Pancreas (tissue), 10 donors: Measurements from ENCODE around the gene KBTBD7. TPM values are rescaled to one million over a fixed set of nuclear protein-coding genes. Genes with fewer than 3 reads are reported as not detected.

Experiments used
- ATAC-seq, 4 donors: fragments of 200-7000 bp; cut with Tn5 transposase; one replicate each; pipeline versions ENCODE4 v1.8.0 to v1.9.1; 2020; ENCODE audit warnings: mild to moderate bottlenecking in 4 of 4, moderate library complexity in 4 of 4
- DNase-seq, 6 donors: peaks; one replicate each; pipeline ENCODE4 v3.0.0-alpha.2; 2020
- FAIRE-seq: peaks from 2 replicates; lab custom pipeline; 2012; peaks lifted over from hg19 to GRCh38; lab: Jason Lieb, UNC
- H3K27ac ChIP-seq, 4 donors: fragments of 200-600 bp; sonication (generic); 1 replicate in 3 of 4; 2 replicates in 1 of 4; pipeline versions ENCODE4 v1.5.0 to v1.8.0; 2020
- H3K27me3 ChIP-seq, 4 donors: fragments of 200-600 bp; one replicate each; pipeline ENCODE4 v1.8.0; 2021
- H3K36me3 ChIP-seq, 3 donors: fragments of 200-600 bp; sonication (generic) in 1 of 3; one replicate each; pipeline versions ENCODE4 v1.5.0 to v1.8.0; 2020 to 2021
- H3K4me1 ChIP-seq, 3 donors: fragments of 200-600 bp; one replicate each; pipeline ENCODE4 v1.8.0; 2021
- H3K4me3 ChIP-seq, 4 donors: fragments of 200-600 bp; sonication (generic) in 2 of 4; one replicate each; pipeline versions ENCODE4 v1.5.0 to v1.8.0; 2020 to 2021
- H3K9me3 ChIP-seq, 4 donors: fragments of 200-600 bp; one replicate each; pipeline ENCODE4 v1.8.0; 2021
- whole genome bisulfite sequencing, 2 donors: extraction: QIAGEN DNeasy Blood & Tissue Kit; methylation state at CpG; one replicate each; pipeline ENCODE4 v1.1.7; 2013; 5-methylcytosine and 5-hydroxymethylcytosine counted together
- intact Hi-C, 3 donors: fragments of 100-400 bp; cut with DNase I; formaldehyde crosslinking; loops; one replicate each; pipeline versions ENCODE4 v1.11.1 to v1.14.2; 2022
- polyA plus RNA-seq, 2 donors: library from polyadenylated mRNA; stranded (reverse); fragments of 200-250 nt; gene quantifications; one replicate each; pipeline ENCODE4 v1.2.3, GENCODE V29; 2013
- total RNA-seq, 6 donors: library from RNA; stranded (reverse); fragmentation: NEBNext Ultra II Directional in 4 of 6; extraction: Animal tissue kit (Norgen Biotek cat#: 25700) in 4 of 6; gene quantifications; one replicate each; pipeline versions ENCODE4 v1.2.1 to v1.2.4, GENCODE V29; 2021 to 2023
- TF ChIP-seq, protein P1 (sequence below), 4 donors: fragments of 200-600 bp; sonication (generic) in 3 of 4; IDR thresholded peaks; one replicate each; pipeline versions ENCODE4 v1.5.0 to v1.8.0; 2021; ENCODE audit warnings: antibody characterized with exemption in 4 of 4
- donor health status: healthy with polysubstance abuse.
- donor health status: DM: no; HTN: no; CAD: no; lungs with moderate emphysema.
- donor health status: DM: no; HTN: no; CAD: no.
- donor health status: control.
- donor health status: control.
- donor health status: Bipolar disorder and iron deficiency.
- donor health status: DM: yes; HTN: yes; CAD: no.
- donor health status: DM: no; HTN: no; CAD: no.
- donor health status: DM: no; HTN: no; CAD: no.
- donor health status: DM: yes; HTN: yes; CAD: no.

The KBTBD7 gene
- total and polyA plus RNA-seq, 8 donors: 1.9 to 5.9 (median 3.4) TPM

DNA sequence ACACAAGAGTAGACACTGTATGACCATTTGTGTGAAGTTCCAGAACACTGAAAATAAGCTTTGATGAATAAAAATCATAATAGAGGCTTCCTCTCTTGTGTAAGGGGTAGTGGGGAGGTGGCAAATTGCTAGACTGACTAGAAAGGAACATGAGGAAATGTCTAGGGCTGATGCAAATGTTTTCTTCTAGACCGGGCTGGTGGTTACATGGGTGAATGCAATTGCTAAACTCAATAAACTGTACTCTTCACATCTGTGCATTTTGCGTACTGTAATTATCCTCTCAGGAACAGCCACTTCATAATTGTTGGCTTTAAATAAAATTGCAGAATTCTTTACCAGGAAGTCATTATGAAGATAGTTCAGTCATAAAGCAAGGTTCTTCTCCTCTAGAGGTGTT, 5.2 kb upstream of the KBTBD7 start:
- WGBS, 2 donors: 91 to 96% methylated on average over 2 of the region's 2 CpGs
- Histone ChIP-seq H3K4me3 (no peak overlapping the region), H3K4me1 (no peaks in the 10 kb centered on the region), H3K36me3 (no peaks in the 10 kb centered on the region), H3K27me3 (no peaks in the 10 kb centered on the region), H3K9me3 (no peaks in the 10 kb centered on the region), H3K27ac (no peak overlapping the region)
- ATAC-seq (no peak), DNase-seq (no peak), FAIRE-seq (no peak)
- intact Hi-C loops: no loop called here
- TF ChIP-seq, protein P1, sequence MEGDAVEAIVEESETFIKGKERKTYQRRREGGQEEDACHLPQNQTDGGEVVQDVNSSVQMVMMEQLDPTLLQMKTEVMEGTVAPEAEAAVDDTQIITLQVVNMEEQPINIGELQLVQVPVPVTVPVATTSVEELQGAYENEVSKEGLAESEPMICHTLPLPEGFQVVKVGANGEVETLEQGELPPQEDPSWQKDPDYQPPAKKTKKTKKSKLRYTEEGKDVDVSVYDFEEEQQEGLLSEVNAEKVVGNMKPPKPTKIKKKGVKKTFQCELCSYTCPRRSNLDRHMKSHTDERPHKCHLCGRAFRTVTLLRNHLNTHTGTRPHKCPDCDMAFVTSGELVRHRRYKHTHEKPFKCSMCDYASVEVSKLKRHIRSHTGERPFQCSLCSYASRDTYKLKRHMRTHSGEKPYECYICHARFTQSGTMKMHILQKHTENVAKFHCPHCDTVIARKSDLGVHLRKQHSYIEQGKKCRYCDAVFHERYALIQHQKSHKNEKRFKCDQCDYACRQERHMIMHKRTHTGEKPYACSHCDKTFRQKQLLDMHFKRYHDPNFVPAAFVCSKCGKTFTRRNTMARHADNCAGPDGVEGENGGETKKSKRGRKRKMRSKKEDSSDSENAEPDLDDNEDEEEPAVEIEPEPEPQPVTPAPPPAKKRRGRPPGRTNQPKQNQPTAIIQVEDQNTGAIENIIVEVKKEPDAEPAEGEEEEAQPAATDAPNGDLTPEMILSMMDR (IDR thresholded peaks at IDR 0.05): no peak

GRCh38 chr13:41199079-41199478, 4.7 kb upstream of the KBTBD7 start:
- DNase-seq (no peak), ATAC-seq (no peak), FAIRE-seq (no peak)
- no peak overlapping the region for H3K4me3 ChIP-seq
- TF ChIP-seq, protein P1 (IDR thresholded peaks at IDR 0.05): no peak
- H3K36me3 ChIP-seq: no peaks in the 10 kb centered on the region
- WGBS, 2 donors: 80 to 84% methylated on average over 5 of the region's 5 CpGs
- no peak overlapping the region for H3K27ac ChIP-seq
- no peaks in the 10 kb centered on the region for H3K4me1 ChIP-seq
- H3K9me3 ChIP-seq: no peaks in the 10 kb centered on the region
- H3K27me3 ChIP-seq: no peaks in the 10 kb centered on the region
- intact Hi-C loops: no loop called here

DNA sequence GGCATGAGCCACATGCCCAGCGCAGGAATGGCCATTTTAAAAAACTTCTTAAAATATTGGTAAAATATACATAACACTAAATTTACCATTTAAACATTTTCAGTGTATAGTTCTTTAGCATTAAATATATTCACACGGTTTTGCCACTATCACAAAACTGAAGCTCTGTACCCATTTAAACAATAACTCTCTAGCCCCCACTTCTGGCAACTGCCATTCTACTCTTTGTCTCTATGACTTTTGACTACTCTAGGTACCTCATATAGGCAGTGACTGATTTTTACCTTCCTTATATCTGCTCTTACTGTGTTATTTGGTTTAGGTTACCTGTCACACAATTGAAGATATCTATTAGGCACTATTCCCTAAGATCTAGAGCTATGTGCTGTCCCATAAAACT, 2.3 kb upstream of the KBTBD7 start:
- no peak for DNase-seq

GRCh38 chr13:41196011-41196410, 1.6 kb upstream of the KBTBD7 start:
- TF ChIP-seq, protein P1 (IDR thresholded peaks at IDR 0.05): no peak
- no peak for ATAC-seq

More for the DNA sequence above, 2.3 kb upstream of the KBTBD7 start:
- intact Hi-C loops: no loop called here
- Histone ChIP-seq H3K27me3 (no peaks in the 10 kb centered on the region), H3K4me1 (peaks cover 5 to 12% (median 11%) of the 10 kb centered on the region in 3 donors), H3K4me3 (no peak overlapping the region), H3K27ac (no peak overlapping the region), H3K36me3 (no peaks in the 10 kb centered on the region), H3K9me3 (no peaks in the 10 kb centered on the region)
- FAIRE-seq: no peak
- no peak for ATAC-seq
- TF ChIP-seq, protein P1 (IDR thresholded peaks at IDR 0.05): no peak
- WGBS, 2 donors: 59 to 65% methylated on average over 2 of the region's 2 CpGs

GRCh38 chr13:41193469-41193868, 900 bp downstream of the KBTBD7 start:
- peak in 1 of 6 donors; percentile 9 for DNase-seq
- ATAC-seq: no peak
- no peak for FAIRE-seq
- intact Hi-C loops: loop anchor here in 1 of 3 donors (5.0 kb wide), 1 partner anchor 56 kb away; no protein-coding TSS in a partner anchor
- TF ChIP-seq, protein P1 (IDR thresholded peaks at IDR 0.05): no peak
- WGBS, 2 donors: 95 to 98% methylated on average over 15 to 18 of the region's 18 CpGs
- Histone ChIP-seq H3K36me3 (no peaks in the 10 kb centered on the region), H3K27ac (no peak overlapping the region), H3K27me3 (no peaks in the 10 kb centered on the region), H3K9me3 (no peaks in the 10 kb centered on the region), H3K4me1 (peaks cover 6 to 21% (median 18%) of the 10 kb centered on the region in 3 donors), H3K4me3 (peak overlapping the region in 3 of 4 donors; percentile 55 to 82 (median 73))

More at GRCh38 chr13:41196011-41196410, 1.6 kb upstream of the KBTBD7 start:
- H3K4me1 ChIP-seq: peaks cover 6 to 18% (median 16%) of the 10 kb centered on the region in 3 donors
- no peak overlapping the region for H3K27ac ChIP-seq
- H3K36me3 ChIP-seq: no peaks in the 10 kb centered on the region
- H3K9me3 ChIP-seq: no peaks in the 10 kb centered on the region
- no peaks in the 10 kb centered on the region for H3K27me3 ChIP-seq
- intact Hi-C loops: no loop called here
- DNase-seq (no peak), FAIRE-seq (no peak)
- no peak overlapping the region for H3K4me3 ChIP-seq
